ENCODE data around the gene MAP3K2.

MAP3K2 gene

GRCh38 chr2:127332335-127332734 is 55.4 kb downstream of the MAP3K2 start:
- Histone ChIP-seq H4K20me1 (ENCODE audit: control insufficient read depth, insufficient read depth, low read depth, low read length) (no peaks in the 10 kb centered on the region), H3K4me1 (ENCODE audit: control insufficient read depth, low read length) (peaks cover 3% of the 10 kb centered on the region; the same call in 1 of the 2 replicates), H3F3A (ENCODE audit: control insufficient read depth, insufficient read depth) (no peaks in the 10 kb centered on the region), H3K27me3 (ENCODE audit: control insufficient read depth, low read length) (no peaks in the 10 kb centered on the region), H3K4me3 (ENCODE audit: low read length) (no peak overlapping the region), H3K9me2 (replicated peaks; ENCODE audit: control insufficient read depth, low read length) (no peaks in the 10 kb centered on the region), H3K9me3 (ENCODE audit: control insufficient read depth, insufficient read depth, low read length) (no peaks in the 10 kb centered on the region), H3K27ac (ENCODE audit: low read depth, low read length) (no peak overlapping the region), H3K36me3 (ENCODE audit: control insufficient read depth, low read length) (peaks cover 24% of the 10 kb centered on the region), H3K4me2 (ENCODE audit: low read length) (no peak overlapping the region), H3K79me2 (ENCODE audit: control insufficient read depth, low read length) (no peaks in the 10 kb centered on the region)
- TF ChIP-seq EZH2phosphoT487 (IDR thresholded peaks at IDR 0.05; ENCODE audit: borderline replicate concordance, low read length) (no peak), CTCF (IDR thresholded peaks at IDR 0.05; ENCODE audit: low read depth, low read length, poor library complexity, severe bottlenecking) (no peak)

GRCh38 chr2:127330753-127331152 is 57.0 kb downstream of the MAP3K2 start:
- H4K20me1 ChIP-seq (ENCODE audit: control insufficient read depth, insufficient read depth, low read depth, low read length): no peaks in the 10 kb centered on the region
- peaks cover 21% of the 10 kb centered on the region for H3K36me3 ChIP-seq (ENCODE audit: control insufficient read depth, low read length)
- no peak overlapping the region for H3K4me2 ChIP-seq (ENCODE audit: low read length)
- H3F3A ChIP-seq (ENCODE audit: control insufficient read depth, insufficient read depth): peaks cover 3% of the 10 kb centered on the region; the same call in 1 of the 2 replicates
- no peak overlapping the region for H3K27ac ChIP-seq (ENCODE audit: low read depth, low read length)
- peaks cover 3% of the 10 kb centered on the region; the same call in 1 of the 2 replicates for H3K4me1 ChIP-seq (ENCODE audit: control insufficient read depth, low read length)
- no peaks in the 10 kb centered on the region for H3K27me3 ChIP-seq (ENCODE audit: control insufficient read depth, low read length)
- H3K9me3 ChIP-seq (ENCODE audit: control insufficient read depth, insufficient read depth, low read length): no peaks in the 10 kb centered on the region
- H3K4me3 ChIP-seq (ENCODE audit: low read length): no peak overlapping the region
- H3K79me2 ChIP-seq (ENCODE audit: control insufficient read depth, low read length): no peaks in the 10 kb centered on the region
- TF ChIP-seq CTCF (IDR thresholded peaks at IDR 0.05; ENCODE audit: low read depth, low read length, poor library complexity, severe bottlenecking) (no peak), EZH2phosphoT487 (IDR thresholded peaks at IDR 0.05; ENCODE audit: borderline replicate concordance, low read length) (no peak)
- no peaks in the 10 kb centered on the region for H3K9me2 ChIP-seq (replicated peaks; ENCODE audit: control insufficient read depth, low read length)

- Histone ChIP-seq H3K4me2 (ENCODE audit: low read length) (no peak overlapping the region), H3K4me3 (ENCODE audit: low read length) (no peak overlapping the region), H3F3A (ENCODE audit: control insufficient read depth, insufficient read depth) (peaks cover 3% of the 10 kb centered on the region; the same call in 1 of the 2 replicates), H3K79me2 (ENCODE audit: control insufficient read depth, low read length) (no peaks in the 10 kb centered on the region), H3K4me1 (ENCODE audit: control insufficient read depth, low read length) (peaks cover 3% of the 10 kb centered on the region; the same call in 1 of the 2 replicates), H3K9me2 (replicated peaks; ENCODE audit: control insufficient read depth, low read length) (no peaks in the 10 kb centered on the region), H3K9me3 (ENCODE audit: control insufficient read depth, insufficient read depth, low read length) (no peaks in the 10 kb centered on the region), H3K27me3 (ENCODE audit: control insufficient read depth, low read length) (no peaks in the 10 kb centered on the region), H3K36me3 (ENCODE audit: control insufficient read depth, low read length) (peaks cover 37% of the 10 kb centered on the region), H4K20me1 (ENCODE audit: control insufficient read depth, insufficient read depth, low read depth, low read length) (no peaks in the 10 kb centered on the region), H3K27ac (ENCODE audit: low read depth, low read length) (no peak overlapping the region)
- TF ChIP-seq EZH2phosphoT487 (IDR thresholded peaks at IDR 0.05; ENCODE audit: borderline replicate concordance, low read length) (no peak), CTCF (IDR thresholded peaks at IDR 0.05; ENCODE audit: low read depth, low read length, poor library complexity, severe bottlenecking) (no peak)
Observed at GRCh38 chr2:127326289-127326945, 61.4 kb downstream of the MAP3K2 start.
